Stimulated activated CD4-positive, alpha-beta T cell treated with anti-CD3 and anti-CD28 coated beads, Interleukin-4, amount 100 ng/mL, for 48 hours (primary cell): ENCODE data around the gene DLD.
"Not testable (repeated sequence)": the region's sequence is repeated elsewhere in the genome, so short reads cannot be mapped to it uniquely, and the experiment has no call there.

Experiments used
- DNase-seq, 2 donors: peaks; one replicate each; pipeline ENCODE4 v3.0.0-alpha.2; 2020; ENCODE audit warnings: low read depth in 2 of 2

DLD gene

DNA sequence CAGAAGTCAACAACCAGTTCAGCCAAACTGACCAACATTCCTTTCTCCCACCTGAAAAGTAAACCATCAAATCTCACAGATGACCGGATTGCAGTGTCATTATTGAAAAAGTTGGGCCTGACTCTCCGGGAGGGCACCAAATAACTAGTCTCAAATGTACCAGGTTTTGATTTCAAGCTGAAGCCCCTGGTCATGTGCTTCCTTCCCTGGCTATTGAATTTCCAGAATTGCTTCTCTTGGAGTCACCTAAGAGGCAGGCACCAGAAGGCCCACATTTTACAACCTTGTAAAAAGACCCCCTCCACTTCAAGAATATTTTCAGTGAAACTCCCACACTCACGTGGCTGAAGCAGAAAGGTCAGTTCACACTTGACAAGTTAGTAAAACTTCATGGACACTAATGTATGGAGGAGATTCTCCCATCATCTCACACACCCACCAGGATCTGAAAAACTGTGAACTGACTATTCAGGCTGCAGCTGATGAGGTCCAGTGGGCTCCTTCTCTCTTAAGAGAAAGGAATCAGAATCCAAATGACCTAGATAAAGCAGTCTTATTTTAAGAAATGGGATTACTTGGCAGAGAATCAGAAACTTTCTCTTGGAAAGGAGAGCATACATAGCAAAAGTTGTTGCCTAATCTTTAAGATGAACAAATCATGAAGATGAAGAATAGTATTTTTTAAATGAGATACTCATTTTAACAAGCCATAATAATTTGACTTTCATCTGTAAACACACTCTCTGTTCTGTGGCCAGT, 53.6 kb downstream of the DLD start:
- no peak for DNase-seq

DNA sequence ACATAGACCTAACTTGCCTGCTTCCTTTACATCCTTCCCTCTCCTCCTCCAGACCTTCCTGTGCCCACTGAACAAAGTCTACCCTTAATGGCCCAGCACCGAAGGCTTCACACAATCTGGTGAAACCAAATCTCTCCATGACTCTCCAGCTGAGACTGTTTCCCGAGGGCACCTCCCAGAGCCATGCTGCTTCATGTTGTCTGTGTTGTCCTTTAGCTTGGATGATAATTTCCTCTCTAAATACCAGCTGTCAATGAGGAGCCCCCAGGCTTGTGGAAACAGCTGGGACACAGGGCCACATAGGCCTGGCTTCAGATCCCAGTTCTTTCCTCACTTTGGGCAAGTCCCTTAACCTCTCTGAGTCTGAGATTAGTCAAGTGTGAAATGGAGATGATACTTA, 54.3 kb downstream of the DLD start:
- DNase-seq = no peak

DNA sequence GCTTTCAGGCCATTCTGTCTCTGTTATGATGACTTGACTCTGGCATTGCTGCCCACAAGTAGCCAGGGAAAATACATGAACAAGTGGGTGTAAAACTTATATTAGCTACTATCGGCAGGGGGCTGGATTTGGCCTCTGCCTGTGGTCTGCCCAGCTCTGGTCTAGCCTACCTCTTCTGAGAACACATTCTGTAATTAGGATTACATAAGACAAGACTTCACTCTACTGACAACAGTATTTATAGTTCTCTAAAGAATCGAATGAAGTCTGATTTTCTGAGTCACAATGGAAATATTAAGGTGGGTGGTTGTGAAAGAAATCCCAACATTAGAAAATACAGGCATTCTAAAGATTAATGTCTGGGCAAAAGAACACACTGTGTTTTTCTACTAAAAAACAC, 55.5 kb downstream of the DLD start:
- no peak for DNase-seq

DNA sequence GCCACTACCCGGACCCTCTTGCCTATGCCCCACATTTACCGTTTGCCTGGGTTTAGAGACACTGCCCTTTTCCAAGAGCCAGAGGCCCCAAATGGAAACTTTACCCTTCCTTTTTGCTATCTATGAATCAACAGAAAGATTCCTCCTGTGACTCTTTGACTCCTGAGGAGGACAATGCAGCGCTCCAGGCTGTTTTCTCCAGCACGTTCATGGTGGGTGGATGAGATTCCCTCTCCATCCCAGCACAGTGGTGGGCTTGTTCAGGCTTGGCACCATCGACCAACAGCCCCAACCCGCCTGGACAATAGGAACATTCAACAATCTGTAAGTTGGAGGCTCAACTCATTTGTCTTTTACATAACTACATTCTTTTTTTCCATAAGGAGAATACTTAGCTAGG, 55.9 kb downstream of the DLD start:
- no peak for DNase-seq

DNA sequence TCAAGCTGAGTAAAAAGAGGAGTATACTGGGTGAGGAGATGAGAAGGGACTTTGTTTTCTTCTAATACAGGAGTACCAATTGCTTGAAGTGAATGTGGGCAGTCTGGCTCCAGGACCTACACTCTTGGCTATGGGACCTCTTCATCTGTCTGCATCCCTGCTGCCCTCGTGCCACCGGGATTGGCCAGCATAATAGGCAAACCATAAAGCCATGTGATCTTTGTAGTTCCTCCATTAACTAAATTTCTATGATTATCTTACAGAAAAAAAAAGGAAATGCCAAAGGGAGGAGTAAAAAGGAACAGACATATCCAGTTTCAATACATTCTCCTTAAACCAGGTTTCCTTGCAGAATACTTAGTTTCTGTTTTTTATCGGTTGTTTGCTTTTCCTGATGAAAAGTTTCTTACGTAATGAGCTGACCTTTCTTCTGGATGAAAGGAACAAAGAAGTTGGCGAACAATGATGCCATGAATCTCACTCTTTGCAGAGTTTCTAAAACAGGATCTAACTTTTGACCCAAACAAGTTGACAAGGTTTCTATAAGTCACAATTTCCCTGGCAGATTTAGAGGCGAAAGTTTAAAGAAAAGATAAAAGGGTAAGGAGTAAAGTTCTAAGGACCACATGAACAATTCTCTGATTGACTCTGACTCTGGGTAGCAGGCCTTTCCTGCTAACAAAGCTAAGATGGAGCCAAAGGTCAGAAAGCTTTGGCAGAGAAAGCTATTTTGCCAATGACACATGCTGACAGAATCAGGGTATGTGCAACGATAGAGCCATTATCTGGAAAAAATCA, 57.9 kb downstream of the DLD start:
- DNase-seq = no peak

DNA sequence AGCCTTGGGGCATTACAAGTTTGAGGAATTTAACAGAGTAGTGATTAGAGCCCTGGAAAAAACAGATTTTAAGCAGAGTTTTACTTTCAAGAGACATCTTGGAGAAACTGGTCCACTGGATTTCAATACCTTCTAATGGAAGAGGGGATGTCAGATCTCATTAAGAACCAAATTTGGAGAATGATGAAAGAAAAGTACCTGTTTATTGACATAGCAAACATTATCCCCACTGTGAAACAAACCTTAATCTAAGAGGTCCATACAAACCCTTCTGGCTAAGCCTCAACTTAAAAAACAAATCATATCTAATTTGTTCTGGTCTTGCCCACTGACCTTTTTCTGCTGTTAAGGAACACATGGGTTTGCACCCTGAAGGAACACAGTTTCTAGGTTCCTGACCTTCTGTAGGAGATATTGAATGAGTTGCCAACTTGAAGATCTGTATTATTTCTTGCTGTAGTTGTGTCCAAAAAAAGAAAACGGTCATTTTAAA, 58.5 kb downstream of the DLD start:
- no peak for DNase-seq

DNA sequence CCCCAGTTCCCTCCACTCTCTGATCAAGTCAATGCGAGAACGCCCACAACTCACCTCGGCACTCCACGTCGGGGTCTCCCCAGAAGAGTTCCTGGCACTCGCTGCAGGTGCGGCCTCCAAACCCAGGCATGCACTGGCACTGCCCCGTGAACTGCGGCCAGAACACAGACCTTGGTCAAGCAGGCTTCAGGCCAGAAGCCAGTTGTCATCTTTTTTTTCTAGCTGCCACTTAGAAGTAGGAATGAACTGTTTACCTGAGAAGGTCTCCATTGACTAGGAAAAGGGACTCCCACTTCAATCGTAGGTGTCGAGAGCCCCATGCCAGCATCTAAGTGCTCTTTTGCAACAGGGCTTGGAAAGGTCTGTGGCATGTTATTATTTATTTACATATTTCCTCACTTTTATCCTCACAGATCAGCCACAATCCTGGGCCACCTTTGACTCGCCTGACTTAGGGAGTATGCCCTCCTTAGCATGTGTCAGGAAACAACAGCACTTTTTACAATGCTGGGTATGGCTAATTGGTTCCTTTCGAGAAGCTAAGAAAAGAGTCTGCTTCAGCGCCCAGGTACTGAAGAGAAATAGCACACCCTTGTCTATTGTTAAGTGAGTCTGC, 60.3 kb downstream of the DLD start:
- no peak for DNase-seq

DNA sequence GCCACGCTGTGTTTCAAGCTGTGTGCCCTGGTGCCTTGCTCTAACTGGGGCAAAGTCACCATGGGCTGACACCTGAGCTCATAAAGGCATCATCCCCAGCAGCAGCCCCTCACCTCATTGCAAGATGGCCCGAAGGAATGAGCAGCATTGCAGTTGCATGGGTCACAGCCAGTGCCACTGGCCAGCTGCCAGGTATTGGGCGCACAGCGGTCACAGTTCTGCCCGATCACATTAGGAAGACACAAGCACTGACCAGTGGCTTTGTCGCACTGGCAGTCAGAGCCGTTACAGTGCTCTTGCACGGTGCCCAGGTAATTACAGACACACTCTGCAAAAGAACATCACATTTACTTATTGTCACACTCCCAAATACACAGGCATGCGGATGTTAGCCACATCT, 60.9 kb downstream of the DLD start:
- DNase-seq = no peak

DNA sequence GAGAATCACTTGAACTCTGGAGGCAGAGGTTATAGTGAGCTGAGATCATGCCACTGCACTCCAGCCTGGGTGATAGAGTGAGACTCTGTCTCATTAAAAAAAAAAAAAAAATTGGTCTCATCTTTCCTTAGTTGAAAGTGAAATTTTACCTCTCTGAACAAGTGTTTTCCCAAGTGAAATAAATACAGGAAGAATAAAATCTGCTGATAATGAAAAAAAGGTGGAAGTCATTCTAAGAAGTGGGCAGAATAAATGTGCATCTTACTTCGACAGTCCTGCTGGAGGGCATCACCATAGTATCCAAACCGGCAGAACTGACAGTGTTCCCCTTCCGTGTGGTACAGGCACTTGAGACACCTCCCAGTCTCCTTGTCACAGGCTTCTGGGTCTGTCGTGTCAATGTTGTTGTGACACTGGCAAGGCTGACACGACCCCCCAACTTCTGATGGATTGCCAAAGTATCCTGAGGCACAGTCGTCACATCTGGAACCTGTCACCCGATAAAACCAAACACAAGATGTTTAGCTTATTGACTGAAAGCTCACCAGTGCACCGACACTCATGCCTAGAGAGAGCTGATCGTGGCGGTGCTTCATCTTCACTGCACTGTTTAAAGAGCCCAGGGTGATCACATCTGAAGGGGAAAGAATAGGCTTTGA, 62.4 kb downstream of the DLD start:
- no peak for DNase-seq

DNA sequence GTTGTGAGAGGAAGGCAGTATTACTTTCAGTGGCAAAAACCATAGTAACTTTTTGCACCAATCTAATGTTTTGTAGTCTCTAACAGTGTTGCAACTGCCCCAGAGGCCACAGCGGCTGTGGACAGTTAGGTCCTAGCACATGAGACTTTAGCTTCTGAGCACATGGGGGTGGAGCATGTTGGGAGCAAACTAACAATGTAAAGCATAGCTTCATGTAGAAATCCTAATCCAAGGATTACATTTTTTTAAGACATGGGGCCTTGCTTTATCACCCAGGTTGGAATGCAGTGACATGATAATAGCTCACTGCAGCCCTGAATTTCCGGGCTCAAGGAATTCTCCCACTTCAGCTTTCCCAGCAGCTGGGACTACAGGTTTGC, 62.9 kb downstream of the DLD start:
- no peak for DNase-seq

DNA sequence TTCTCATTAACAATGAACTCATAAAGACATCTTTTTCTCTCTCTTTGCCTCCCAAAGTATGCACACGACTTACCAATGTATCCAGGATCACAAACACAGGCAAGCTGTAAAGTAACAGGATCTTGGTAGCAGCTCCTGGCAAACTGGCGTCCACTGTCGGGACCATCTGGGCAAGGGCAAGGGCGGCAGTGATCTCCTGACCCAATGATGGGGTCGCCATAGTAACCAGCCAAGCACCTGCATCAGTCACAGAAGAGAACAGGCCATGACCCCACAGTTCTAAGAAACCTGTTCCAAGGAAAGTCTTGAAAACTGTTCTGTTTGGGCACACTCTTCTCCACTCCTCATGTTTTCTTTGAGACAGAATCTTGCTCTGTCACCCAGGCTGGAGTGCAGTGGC, 64.4 kb downstream of the DLD start:
- DNase-seq = no peak

DNA sequence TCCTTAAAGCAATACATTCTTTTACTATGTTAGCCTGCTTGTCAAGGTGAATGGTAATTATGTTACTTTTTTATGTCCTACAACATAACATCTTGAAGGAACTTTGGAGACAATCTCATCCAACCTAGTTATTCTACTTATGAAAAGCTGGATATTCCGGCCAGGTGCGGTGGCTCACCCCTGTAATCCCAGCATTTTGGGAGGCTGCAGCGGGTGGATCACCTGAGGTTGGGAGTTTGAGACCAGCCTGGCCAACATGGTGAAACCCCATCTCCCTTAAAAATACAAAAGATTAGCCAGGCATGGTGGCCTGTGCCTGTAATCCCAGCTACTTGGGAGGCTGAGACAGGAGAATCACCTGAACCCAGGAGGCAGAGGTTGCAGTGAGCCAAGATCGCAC, 66.0 kb downstream of the DLD start:
- not testable (repeated sequence) for DNase-seq

DNA sequence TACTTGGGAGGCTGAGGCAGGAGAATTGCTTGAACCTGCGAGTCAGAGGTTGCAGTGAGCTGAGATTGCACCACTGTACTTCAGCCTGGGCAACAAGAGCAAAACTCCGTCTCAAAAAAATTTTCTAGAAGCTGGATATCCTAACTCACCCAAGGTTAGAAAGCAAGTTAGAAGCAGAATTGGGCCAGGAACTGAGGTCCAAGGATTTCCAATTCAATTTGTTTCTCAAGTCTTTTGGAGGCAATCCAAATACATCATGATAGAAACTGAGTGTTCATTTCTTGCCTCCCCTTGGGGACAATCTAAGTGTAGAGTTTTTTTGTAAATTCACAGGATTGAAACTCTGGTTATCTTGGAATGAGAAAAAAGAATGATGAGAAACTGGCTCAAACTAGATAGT, 66.5 kb downstream of the DLD start:
- DNase-seq = no peak

DNA sequence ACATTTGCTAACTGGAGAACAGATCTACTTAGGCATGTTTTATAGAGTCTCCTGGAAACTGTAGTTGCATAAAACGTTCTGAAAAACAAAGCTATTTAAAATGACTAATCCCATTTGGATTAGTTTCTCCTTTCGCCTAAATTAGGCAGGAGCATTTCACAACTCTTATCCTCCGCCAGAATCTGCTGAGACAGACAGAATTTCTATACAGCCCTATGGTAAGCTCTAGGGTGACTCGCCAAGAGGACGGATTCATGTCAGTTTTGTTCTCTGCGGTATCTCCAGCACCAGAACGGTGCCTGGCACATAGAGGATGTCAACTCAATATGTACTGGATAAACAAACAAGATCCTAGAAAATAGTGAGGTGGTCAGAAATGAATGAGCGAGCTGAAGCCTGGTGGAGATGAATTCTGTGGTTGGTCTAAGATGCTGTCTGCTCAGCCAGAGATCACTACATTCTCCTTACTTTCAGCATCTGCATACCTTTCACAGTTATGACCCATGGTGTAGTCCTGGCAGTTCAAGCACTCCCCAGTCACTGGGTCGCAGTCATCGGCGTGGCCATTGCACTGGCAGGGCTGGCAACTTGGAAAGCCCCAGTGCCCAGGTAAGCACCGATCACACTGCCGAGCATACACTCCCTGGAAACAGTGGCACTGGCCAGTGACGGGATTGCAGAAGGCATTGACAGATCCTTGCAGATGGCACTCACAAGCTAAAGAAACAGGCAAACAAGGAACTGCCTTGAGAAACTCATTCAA, 68.0 kb downstream of the DLD start:
- no peak for DNase-seq

DNA sequence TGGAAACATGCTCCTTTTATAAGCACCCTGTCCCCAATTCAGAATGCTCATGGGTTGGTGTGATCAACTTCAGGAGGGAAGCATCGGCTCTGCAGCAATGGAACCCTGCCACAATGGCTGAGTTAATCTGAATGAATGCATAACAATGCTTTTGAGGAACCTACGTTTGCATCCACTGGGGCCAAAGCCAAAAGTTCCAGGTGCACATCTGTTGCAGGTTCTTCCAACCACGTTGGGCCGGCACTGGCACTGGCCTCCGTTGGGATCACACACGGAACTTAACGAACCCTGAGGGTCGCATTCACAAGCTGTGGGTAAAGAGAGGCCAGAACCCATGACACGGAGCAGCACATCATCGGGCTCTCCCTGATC, 68.5 kb downstream of the DLD start:
- DNase-seq = no peak

DNA sequence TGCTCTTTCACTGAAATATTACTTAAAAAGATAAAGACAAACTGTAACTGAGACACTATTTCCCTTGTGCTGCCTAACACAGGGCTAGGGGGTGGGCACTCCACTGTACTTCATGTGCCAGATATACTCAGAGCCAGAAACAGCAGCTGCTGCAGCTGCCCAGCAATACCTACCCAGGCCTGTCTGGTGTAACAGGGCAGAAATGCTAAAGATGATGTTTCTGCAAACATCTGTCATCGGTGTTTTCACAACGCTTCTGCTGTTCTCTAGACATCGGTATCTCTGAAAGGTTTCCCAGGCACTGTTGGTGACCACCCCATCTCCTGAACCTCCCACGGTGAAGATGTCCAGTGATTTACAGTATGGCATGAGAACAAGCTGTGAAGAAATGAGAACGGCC, 69.3 kb downstream of the DLD start:
- DNase-seq = no peak

DNA sequence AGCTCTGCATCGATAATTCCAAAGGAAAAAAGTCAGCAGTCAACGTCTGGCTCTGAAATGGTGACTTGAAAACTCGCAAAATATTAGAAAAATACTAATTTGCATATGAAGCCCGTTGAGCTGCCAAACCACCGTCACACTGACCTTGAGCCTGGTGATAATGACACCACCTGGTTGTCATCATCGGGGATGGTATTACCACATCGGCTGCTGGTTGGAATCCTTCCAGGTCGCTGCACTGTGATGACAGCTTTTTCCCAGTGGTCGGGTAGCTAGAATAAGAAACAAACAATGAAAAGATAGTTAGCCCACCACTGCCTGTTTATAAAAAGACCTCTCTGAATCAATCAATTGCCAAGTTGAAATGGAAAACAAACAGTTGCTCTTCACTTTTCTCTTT, 70.4 kb downstream of the DLD start:
- no peak for DNase-seq

DNA sequence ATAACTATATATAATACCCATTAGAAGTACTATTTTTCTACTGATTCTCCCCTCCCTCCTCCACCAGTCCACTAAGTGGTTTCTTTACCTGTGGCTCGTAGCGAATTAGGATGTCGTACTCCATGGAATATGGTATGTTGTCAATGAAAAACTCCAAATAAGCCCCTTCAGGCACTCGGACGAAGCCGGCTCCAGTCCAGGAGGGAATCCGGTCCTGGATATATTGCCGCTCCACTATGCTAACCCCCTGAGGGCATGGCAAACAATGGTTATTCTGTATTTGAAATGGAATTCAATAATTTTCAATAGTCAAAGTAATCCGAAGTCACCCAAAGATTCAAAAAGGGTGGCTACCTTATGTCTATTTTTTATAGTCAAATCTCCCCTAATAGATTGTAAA, 71.8 kb downstream of the DLD start:
- no peak for DNase-seq

DNA sequence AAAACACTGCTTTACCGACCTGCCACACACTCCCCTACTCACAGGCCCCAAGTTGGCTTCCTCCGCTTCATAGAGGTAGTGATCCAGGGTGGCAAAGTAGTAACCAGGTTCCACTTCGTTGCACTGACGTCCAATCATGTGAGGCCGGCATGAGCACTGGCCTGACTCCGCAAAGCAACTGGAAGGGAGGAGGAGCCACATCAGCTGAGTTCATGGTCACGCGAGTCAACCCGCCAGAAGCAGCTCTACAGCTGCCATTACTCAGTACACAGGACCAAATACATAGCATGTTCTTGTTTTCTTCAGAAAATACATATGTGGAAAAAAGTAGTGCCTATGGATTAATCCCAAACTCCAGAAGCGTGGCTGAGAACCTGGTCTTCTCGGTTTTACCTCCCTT, 73.5 kb downstream of the DLD start:
- DNase-seq = no peak

DNA sequence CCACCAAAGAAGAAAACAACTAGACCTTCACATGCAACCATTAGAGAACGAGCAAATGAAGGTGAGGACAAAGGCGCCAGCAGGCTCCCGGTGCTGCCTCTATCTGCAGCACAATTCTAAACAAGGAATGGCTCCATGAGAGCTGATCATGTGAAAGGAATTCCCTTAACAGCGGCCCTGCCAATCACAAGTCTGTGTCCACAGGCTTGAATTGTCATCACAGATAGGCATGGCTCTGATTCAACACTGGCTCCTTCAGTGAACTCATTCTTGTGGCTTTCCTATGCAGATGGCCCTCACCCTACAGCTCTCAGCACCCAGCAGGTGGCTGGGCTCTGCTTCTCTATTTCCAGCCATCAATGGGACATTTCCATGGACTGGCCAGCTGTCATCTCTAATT, 75.7 kb downstream of the DLD start:
- no peak for DNase-seq

DNA sequence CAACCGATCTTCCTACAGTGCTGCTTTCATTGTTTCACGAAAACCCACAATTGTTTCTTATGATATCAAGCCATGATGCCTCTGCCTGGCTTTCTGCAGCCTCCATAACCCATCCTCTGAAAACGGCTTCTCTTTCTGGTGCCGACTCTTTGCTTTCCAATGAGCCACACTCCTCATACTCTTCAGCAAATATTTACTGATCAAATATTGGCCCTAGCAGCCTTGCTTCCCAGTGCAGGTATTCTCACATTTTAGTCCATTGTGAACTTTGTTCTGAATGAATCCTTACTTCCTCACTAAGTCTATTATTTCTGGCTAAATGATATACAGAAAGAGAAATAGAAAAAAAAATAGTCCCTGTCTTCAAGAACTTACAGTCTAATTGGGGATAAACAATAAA, 76.4 kb downstream of the DLD start:
- no peak for DNase-seq

DNA sequence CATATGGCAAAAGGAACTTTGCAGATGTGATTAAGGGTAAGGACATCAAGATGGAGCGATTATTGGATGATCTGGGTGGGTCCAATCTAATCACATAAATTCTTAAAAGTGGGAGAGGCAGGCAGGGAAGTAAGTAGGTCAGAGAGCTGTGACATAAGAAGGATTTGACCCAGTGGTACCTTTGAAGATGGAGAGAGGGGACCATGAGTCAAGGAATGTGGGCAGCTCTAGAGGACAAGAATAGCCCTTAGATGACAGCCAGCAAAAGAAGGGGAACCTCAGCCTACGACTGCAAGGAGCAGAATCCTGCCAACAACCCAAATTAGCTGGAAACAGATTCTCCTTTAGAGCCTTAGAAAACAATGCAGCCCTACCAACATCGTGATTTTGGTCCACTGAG, 77.5 kb downstream of the DLD start:
- DNase-seq = no peak
